Central memory CD8-positive, alpha-beta T cell (primary cell): ENCODE data around the gene SPEF2.

Source experiments
- ATAC-seq: fragments of 150-1000 bp; cut with Tn5 transposase; replicated peaks from 2 replicates; pipeline ENCODE4 v1.10.0; 2022; ENCODE audit warnings: mild to moderate bottlenecking, moderate FRiP score, moderate number of reproducible peaks; ENCODE audit not compliant: poor library complexity, severe bottlenecking; ENCODE audit errors: extremely low read depth
- DNase-seq, 2 donors: peaks; one replicate each; pipeline ENCODE4 v3.0.0; 2021; ENCODE audit warnings: low spot score in 2 of 2
- H3K27ac Mint-ChIP-seq: one replicate; pipeline ENCODE4 v1.8.0; 2022; ENCODE audit warnings: low read depth, mild to moderate bottlenecking, moderate library complexity, mixed read lengths
- H3K27me3 Mint-ChIP-seq: one replicate; pipeline ENCODE4 v1.8.0; 2022; ENCODE audit warnings: mixed read lengths
- H3K36me3 Mint-ChIP-seq: one replicate; pipeline ENCODE4 v1.8.0; 2022; ENCODE audit warnings: mild to moderate bottlenecking, moderate library complexity, mixed read lengths; ENCODE audit not compliant: insufficient read depth
- H3K4me1 Mint-ChIP-seq: one replicate; pipeline ENCODE4 v1.8.0; 2022; ENCODE audit warnings: mixed read lengths
- H3K4me3 Mint-ChIP-seq: one replicate; pipeline ENCODE4 v1.8.0; 2022; ENCODE audit warnings: mild to moderate bottlenecking, moderate library complexity, mixed read lengths
- H3K9me3 Mint-ChIP-seq: one replicate; pipeline ENCODE4 v1.8.0; 2022; ENCODE audit warnings: mixed read lengths

The SPEF2 gene

DNA sequence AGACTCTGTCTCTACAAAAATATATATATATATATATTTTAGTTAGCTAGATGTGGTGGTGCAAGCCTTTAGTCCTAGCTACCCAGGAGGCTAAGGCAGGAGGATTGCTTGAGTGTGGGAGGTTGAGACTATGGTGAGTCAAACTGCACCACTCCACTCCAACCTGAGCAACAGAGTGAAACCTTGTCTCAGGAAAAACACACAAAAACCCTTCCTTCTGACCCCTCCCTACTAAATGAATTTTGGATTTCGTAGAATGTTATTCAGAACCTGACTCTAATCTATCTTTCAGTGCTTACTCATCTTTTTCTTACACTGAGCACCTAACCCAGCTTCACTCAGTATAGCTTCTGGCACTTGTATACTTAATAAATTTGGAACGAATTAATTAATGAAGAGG is 203.8 kb downstream of the SPEF2 start:
- Mint-ChIP-seq H3K27ac (peak overlapping the region; percentile 91), H3K27me3 (no peaks in the 10 kb centered on the region), H3K4me1 (peaks cover 61% of the 10 kb centered on the region), H3K4me3 (peak overlapping the region; percentile 64), H3K36me3 (peaks cover 11% of the 10 kb centered on the region), H3K9me3 (peaks cover 5% of the 10 kb centered on the region)
- DNase-seq (no peak), ATAC-seq (no peak)

- peak; percentile 77 for ATAC-seq
- peak overlapping the region; percentile 64 for H3K4me3 Mint-ChIP-seq
- peak overlapping the region; percentile 70 for H3K27ac Mint-ChIP-seq
- H3K27me3 Mint-ChIP-seq = no peaks in the 10 kb centered on the region
- peaks cover 69% of the 10 kb centered on the region for H3K4me1 Mint-ChIP-seq
- H3K36me3 Mint-ChIP-seq = peaks cover 11% of the 10 kb centered on the region
- peak in 1 of 2 donors; percentile 45 for DNase-seq
- peaks cover 5% of the 10 kb centered on the region for H3K9me3 Mint-ChIP-seq
Measured at GRCh38 chr5:35822511-35822910, 204.8 kb downstream of the SPEF2 start.

DNA sequence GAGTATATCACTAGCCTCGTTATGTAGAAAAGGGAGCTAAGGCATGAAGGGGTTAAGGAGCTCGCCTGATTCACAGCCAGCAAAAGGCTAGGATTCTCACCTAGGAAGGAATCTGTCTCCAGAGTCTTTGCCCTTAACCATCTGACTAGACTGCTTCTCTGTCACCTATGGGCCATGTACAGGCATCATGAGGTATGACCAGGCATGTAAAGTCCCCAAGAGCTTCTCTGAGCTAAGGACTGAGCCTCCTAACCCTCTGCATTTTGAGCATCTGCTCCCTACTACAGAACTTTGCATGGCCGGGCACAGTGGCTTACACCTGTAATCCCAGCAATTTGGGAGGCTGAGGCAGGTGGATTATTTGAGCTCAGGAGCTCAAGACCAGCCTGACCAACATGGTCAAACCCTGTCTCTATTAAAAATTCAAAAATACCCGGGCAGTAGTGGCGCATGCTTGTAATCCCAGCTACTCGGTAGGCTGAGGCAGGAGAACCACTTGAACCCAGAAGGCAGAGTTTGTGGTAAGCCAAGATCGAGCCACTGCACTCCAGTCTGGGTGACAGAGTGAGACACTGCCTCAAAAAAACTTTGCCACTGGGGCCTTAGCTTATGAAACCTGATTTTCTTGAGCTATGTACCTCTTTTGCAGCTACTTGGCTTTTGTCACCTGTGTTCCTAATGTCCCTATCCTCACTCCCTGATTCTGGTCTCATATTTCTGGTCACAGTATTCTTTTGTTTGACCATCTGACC is 205.9 kb downstream of the SPEF2 start:
- H3K27ac Mint-ChIP-seq = peak overlapping the region; percentile 70
- DNase-seq = no peak
- no peaks in the 10 kb centered on the region for H3K27me3 Mint-ChIP-seq
- H3K36me3 Mint-ChIP-seq = peaks cover 11% of the 10 kb centered on the region
- peak; percentile 23 for ATAC-seq
- H3K4me1 Mint-ChIP-seq = peaks cover 74% of the 10 kb centered on the region
- peaks cover 5% of the 10 kb centered on the region for H3K9me3 Mint-ChIP-seq
- H3K4me3 Mint-ChIP-seq = peak overlapping the region; percentile 64

- Mint-ChIP-seq H3K9me3 (no peaks in the 10 kb centered on the region), H3K36me3 (peaks cover 3% of the 10 kb centered on the region), H3K27ac (peak overlapping the region; percentile 41), H3K4me1 (peaks cover 61% of the 10 kb centered on the region), H3K4me3 (peak overlapping the region; percentile 1), H3K27me3 (no peaks in the 10 kb centered on the region)
- ATAC-seq (no peak), DNase-seq (no peak)
Measured at GRCh38 chr5:35826056-35826455, 208.4 kb downstream of the SPEF2 start.

DNA sequence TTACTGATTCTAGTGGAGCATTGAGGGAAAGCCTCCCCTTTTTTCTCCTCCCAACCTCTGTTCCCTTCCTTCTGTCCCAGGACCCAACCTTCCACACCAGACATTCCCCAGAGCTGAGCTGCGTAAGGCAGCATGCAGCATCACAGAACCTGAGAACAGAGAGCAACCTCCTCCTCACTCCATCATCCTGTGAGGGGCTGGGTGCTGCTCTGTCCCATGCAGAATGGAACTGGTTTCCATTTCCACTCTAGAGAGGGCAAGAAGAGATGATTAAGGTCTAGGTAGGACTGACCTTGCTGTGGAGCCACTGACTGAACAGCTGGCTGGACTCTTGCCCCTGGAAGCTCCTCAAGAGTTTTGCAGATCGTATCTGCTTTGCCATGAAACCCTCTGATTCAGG is 208.9 kb downstream of the SPEF2 start:
- peak overlapping the region; percentile 41 for H3K27ac Mint-ChIP-seq
- peaks cover 62% of the 10 kb centered on the region for H3K4me1 Mint-ChIP-seq
- peak overlapping the region; percentile 1 for H3K4me3 Mint-ChIP-seq
- H3K9me3 Mint-ChIP-seq = no peaks in the 10 kb centered on the region
- DNase-seq (no peak), ATAC-seq (no peak)
- H3K36me3 Mint-ChIP-seq = peaks cover 2% of the 10 kb centered on the region
- no peaks in the 10 kb centered on the region for H3K27me3 Mint-ChIP-seq

DNA sequence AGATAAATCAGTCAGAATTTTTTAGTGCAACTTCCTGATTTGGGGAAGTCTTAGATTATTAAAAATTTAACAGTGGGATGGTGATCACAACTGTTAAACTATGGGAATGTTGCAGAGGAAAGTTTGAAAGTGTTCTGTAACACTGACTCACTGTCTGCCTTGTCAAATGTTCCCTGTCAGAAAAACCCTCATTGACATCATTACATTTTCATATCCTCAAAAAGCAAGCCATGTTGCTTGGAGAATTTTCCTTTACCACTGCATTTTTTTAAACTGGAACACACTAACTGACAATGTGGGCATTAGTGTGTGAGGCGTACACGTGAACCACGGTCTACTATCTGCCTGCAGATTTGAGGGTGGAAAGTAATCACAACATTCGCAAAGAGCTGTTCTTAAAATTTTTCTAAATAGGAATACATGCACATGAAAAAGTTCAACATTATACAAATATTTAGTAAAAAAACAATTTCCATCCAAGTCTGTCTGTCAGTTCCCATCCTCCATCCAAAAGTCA is 210.5 kb downstream of the SPEF2 start:
- Mint-ChIP-seq H3K27ac (no peak overlapping the region), H3K36me3 (no peaks in the 10 kb centered on the region), H3K9me3 (no peaks in the 10 kb centered on the region), H3K4me3 (no peak overlapping the region), H3K27me3 (no peaks in the 10 kb centered on the region), H3K4me1 (peaks cover 60% of the 10 kb centered on the region)
- ATAC-seq = no peak
- no peak for DNase-seq

GRCh38 chr5:35830587-35830986 is 212.9 kb downstream of the SPEF2 start:
- H3K4me3 Mint-ChIP-seq = peak overlapping the region; percentile 23
- peak overlapping the region; percentile 36 for H3K27ac Mint-ChIP-seq
- DNase-seq (no peak), ATAC-seq (peak; percentile 81)
- peaks cover 67% of the 10 kb centered on the region for H3K4me1 Mint-ChIP-seq
- H3K27me3 Mint-ChIP-seq = no peaks in the 10 kb centered on the region
- no peaks in the 10 kb centered on the region for H3K9me3 Mint-ChIP-seq
- no peaks in the 10 kb centered on the region for H3K36me3 Mint-ChIP-seq

DNA sequence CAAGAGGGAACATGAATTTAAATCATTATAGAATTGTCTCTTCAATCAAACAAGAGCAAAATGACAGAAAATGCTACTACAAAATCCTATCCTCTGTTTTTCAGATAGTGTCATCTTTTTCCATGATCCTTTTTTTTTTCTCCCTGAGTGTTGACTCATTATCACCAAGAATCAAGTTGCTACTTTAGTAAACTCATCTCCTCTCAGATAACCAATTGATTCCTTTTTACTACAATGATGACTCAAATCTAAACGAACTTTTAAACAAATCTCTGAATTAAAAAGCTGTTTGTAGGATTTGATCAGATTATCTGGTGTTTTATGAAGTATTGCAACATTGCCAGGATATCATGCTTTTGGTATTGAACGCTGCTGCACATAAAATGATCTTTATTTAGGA is 215.1 kb downstream of the SPEF2 start:
- DNase-seq (no peak), ATAC-seq (no peak)
- Mint-ChIP-seq H3K36me3 (no peaks in the 10 kb centered on the region), H3K4me3 (no peak overlapping the region), H3K9me3 (no peaks in the 10 kb centered on the region), H3K4me1 (peaks cover 60% of the 10 kb centered on the region), H3K27me3 (no peaks in the 10 kb centered on the region), H3K27ac (peak overlapping the region; percentile 83)

DNA sequence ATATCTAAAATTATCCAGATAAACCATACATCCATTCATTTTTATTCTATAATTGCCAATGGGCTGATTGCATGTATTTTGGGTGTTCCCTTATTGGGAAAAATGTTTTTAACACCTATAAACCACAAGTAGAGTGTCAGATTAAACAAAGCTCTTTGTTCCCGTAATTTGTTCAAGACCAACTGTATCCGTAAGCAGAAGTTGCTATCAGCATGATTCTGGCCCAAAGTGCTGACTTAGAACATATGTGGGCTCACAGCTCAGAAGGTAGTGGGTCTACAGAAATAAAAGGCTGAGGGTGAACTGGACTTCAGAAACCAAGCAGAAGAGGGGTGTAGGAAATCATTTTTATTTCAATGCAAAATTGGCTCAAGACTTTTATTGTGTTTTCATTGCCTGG is 215.6 kb downstream of the SPEF2 start:
- H3K4me3 Mint-ChIP-seq = peak overlapping the region; percentile 62
- no peaks in the 10 kb centered on the region for H3K27me3 Mint-ChIP-seq
- peak overlapping the region; percentile 83 for H3K27ac Mint-ChIP-seq
- H3K9me3 Mint-ChIP-seq = no peaks in the 10 kb centered on the region
- DNase-seq = no peak
- ATAC-seq = no peak
- peaks cover 58% of the 10 kb centered on the region for H3K4me1 Mint-ChIP-seq
- H3K36me3 Mint-ChIP-seq = no peaks in the 10 kb centered on the region

- no peaks in the 10 kb centered on the region for H3K27me3 Mint-ChIP-seq
- no peaks in the 10 kb centered on the region for H3K36me3 Mint-ChIP-seq
- ATAC-seq (no peak), DNase-seq (no peak)
- no peaks in the 10 kb centered on the region for H3K9me3 Mint-ChIP-seq
- peaks cover 61% of the 10 kb centered on the region for H3K4me1 Mint-ChIP-seq
- peak overlapping the region; percentile 6 for H3K27ac Mint-ChIP-seq
- no peak overlapping the region for H3K4me3 Mint-ChIP-seq
Measured at GRCh38 chr5:35835796-35836742, 218.4 kb downstream of the SPEF2 start.

DNA sequence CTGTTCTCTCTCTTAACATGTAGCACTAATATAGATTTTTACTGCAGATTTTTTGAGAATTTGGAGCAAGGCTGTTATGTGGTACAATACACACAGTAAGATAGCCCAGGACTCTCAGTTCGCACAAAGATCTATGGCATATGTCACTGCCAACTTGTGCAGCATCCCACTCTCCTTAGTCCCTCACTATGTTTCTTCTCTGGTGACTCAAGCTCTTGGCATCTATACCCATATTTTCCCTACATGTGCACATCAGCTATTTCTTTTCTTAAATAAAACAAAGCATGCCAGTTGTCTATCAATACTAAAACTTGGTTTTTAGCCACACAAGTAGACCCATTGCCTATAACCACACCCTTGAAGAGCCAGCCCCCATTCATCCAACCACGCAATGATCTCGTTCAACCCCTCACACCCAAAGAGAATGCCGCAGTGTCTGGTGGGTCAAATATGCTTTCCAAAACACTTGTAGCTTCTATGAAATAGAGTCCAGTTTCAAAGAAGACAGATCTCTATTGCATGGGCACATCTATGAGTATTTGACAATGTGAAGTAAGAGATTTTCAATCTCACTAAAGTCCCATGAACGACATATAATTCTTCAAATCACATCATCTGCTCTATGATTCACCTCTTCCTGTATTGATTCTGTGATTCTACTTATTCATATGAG is 220.8 kb downstream of the SPEF2 start:
- Mint-ChIP-seq H3K9me3 (no peaks in the 10 kb centered on the region), H3K4me3 (peak overlapping the region; percentile 33), H3K36me3 (no peaks in the 10 kb centered on the region), H3K4me1 (peaks cover 38% of the 10 kb centered on the region), H3K27ac (peak overlapping the region; percentile 45), H3K27me3 (no peaks in the 10 kb centered on the region)
- ATAC-seq (no peak), DNase-seq (no peak)

DNA sequence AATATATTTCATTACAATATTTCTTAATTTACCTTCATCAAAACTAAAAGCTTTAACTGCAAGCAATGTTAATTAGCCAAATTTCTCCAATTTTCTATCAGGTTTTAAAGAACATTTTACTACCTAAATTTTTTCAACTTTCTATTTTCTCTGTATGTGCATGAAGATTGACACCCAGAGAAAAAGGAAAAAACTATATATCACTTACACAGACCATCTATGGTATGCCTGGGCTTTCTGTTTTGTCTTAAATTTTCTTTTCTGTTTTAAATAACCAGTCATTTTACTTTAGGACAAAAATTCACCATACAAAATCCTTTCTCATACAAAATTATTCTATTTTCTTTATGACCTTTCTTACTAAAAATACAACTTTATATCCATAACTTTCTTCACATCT is 225.2 kb downstream of the SPEF2 start:
- DNase-seq = no peak
- no peak overlapping the region for H3K27ac Mint-ChIP-seq
- no peaks in the 10 kb centered on the region for H3K36me3 Mint-ChIP-seq
- no peaks in the 10 kb centered on the region for H3K9me3 Mint-ChIP-seq
- peaks cover 12% of the 10 kb centered on the region for H3K4me1 Mint-ChIP-seq
- H3K27me3 Mint-ChIP-seq = no peaks in the 10 kb centered on the region
- ATAC-seq = no peak
- no peak overlapping the region for H3K4me3 Mint-ChIP-seq
